Esophagus squamous epithelium (tissue), 4 donors: ENCODE data around the gene ITGB3.

Source experiments
- CTCF ChIP-seq, 6 experiments: fragments of 450-650 bp in 4 of 6; fragments of 200-600 bp in 2 of 6; sonication (generic) in 2 of 6; IDR thresholded peaks; one replicate each; pipeline ENCODE4 v1.5.1; 2016 to 2019; ENCODE audit warnings: antibody characterized with exemption in 6 of 6, mild to moderate bottlenecking in 4 of 6, moderate library complexity in 4 of 6
- POLR2A ChIP-seq, 4 donors: fragments of 450-650 bp; IDR thresholded peaks; one replicate each; pipeline ENCODE4 v1.6.1; 2017; ENCODE audit warnings: antibody characterized with exemption in 4 of 4, mild to moderate bottlenecking in 4 of 4, moderate library complexity in 3 of 4

- TF ChIP-seq CTCF (IDR thresholded peaks at IDR 0.05) (no peak), POLR2A (IDR thresholded peaks at IDR 0.05) (no peak)
Measured at GRCh38 chr17:47223460-47223859, 30.2 kb upstream of the ITGB3 start.
